NCI-H748 (cell line): ENCODE results near the gene ADGRV1.
"Not testable (repeated sequence)": the region's sequence is repeated elsewhere in the genome, so short reads cannot be mapped to it uniquely, and the experiment has no call there.

Experiments used
- DNase-seq: peaks from one replicate; lab custom pipeline; 2025; ENCODE audit not compliant: unreplicated experiment; lab: John Stamatoyannopoulos, UW

The ADGRV1 gene

GRCh38 chr5:91049112-91049511, 490.5 kb downstream of the ADGRV1 start:
- DNase-seq = no peak

DNA sequence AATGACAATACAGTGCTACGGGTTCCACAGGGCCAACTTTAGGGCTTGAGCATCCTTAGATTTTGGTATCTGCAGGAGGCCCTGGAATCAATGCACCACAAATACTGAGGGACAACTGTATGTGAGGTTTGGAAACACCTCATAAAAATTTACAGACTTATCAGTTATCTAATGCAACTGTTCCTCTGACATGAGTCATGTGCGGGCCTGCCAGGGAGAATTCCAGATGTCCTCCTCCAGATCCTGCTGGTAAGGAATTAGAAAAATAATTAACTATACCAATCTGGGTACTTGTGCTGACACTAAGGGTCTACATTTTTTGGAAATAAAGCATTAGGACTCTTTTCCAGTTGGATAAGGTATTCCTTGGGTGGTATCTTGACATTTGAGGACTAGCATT, 491.2 kb downstream of the ADGRV1 start:
- DNase-seq = no peak

DNA sequence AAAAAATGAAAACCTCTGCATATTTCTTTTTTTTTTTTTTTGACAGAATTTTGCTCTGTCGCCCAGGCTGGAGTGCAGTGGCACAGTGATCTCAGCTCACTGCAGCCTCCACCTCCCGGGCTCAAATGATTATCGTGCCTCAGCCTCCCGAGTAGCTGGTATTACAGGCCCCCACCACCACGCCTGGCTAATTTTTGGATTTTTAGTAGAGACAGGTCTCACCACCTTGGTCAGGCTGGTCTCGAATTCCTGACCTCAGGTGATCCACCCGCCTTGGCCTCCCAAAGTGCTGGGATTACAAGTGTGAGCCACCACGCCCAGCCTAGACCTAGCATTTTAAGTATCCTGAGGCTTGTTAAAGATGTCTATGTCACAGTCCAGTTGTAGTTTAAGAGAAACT, 493.8 kb downstream of the ADGRV1 start:
- DNase-seq = not testable (repeated sequence)

- no peak for DNase-seq
These were observed 494.6 kb downstream of the ADGRV1 start for GRCh38 chr5:91052977-91053740.

DNA sequence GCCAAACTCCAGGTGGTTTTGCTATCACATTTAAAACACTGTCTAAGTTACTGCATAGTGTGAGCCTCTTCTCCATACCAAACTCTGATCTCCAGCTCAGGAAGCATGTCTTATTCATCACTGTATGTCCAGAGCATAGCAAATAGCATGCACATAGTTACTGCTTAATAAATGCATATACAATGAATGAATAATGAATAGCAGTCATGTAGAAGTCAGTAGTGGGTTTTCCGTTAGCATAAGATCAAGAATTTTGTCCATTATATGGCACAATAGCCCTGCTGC, 495.1 kb downstream of the ADGRV1 start:
- DNase-seq = no peak

- no peak for DNase-seq
These were observed 499.6 kb downstream of the ADGRV1 start for GRCh38 chr5:91058155-91058554.

DNA sequence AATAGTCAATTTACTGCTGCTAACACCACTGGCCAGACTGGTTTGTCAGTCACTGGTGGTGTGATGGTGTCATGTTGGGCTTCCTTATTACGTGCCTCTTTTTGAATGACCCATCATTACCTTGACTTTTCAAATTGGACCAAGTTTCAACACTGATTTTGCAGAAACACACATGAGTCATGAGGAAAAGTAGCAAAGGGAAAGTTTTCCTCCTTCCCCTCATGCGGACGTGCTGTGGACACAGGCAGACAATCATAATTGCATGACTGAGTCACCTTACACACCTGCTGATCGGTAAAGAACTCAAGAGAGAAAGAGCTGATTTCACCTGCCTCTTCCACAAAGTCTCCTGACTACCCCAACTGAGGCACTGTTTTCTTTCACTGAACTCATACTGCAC, 500.0 kb downstream of the ADGRV1 start:
- peak; percentile 15 for DNase-seq

DNA sequence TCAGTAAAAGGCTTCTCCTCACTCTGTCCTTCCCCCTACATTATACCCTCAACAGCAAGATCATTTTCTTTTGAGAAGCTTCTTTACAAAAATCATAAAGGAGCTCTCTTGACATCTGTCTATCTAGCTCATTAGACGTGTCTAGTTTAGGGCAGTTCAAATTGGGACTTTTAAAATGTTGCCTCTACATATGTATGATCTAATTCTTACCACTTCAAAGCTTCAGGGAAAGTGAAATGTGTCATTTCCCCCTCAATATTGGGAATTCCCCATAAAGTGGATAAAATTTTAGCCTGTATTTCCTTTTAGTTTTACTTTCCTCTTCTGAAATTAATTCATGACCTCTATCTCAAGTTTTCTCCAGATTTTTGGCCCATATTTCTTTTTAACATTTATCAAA, 500.8 kb downstream of the ADGRV1 start:
- no peak for DNase-seq

DNA sequence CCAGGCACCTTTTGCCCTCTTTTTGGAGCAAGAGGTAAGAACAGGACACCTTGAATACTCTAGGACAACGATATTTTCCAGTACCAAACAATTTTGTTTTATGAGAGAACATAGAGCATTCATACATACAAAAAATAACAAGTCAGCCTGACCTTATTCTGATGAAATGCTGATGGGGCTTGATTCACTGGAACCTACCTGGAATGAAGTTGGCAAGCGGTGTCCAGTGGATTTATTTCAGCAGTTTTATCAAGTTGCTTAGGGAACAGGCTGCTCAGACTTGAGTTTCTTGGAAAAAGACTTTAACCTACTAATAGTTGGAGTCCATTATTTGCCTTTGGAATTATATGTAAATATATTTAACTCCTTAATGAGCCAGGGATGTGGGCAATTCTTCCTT, 502.5 kb downstream of the ADGRV1 start:
- no peak for DNase-seq

GRCh38 chr5:91061946-91062562, 503.5 kb downstream of the ADGRV1 start:
- DNase-seq = no peak

DNA sequence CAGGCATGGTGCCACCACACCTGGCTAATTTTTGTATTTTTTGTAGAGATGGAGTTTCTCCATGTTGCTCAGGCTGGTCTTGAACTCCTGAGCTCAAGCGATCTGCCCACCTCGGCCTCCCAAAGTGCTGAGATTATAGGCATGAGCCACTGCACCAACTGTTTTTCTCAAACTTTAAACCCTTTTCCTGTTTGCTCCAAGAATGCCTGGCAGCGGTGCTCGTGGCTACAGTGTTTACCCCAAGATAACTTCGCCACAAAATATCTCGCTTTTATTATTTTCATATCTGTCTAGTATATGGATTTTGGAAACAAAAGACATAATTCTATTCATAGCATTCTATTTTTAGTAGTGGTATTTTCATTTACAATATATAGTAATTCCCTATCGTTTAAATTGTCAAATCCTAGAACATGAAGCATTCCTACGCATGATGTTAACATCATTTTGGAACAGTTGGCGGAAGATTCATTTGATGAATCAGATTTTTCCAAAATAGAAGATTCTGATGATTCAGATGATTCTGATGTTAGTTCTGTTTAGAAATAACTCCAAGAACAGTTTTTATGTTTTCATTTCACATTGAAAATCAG, 504.6 kb downstream of the ADGRV1 start:
- DNase-seq = not testable (repeated sequence)

GRCh38 chr5:91065496-91065895, 506.9 kb downstream of the ADGRV1 start:
- no peak for DNase-seq

DNA sequence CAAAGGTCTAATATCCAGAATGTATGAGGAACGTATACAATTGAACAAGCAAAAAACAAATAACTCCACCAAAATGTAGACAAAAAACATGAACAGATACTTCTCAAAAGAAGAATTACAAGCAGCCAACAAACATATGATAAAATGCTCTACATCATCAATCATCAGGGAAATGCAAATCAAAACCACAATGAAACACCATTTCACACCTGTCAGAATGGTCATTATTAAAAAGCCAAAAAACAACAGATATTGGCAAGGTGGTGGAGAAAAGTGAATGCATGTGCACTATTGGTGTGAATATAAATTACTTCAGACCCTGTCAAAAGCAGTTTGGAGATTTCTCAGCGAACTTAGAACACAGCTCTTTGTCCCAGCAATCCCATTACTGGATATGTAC, 510.8 kb downstream of the ADGRV1 start:
- no peak for DNase-seq

DNA sequence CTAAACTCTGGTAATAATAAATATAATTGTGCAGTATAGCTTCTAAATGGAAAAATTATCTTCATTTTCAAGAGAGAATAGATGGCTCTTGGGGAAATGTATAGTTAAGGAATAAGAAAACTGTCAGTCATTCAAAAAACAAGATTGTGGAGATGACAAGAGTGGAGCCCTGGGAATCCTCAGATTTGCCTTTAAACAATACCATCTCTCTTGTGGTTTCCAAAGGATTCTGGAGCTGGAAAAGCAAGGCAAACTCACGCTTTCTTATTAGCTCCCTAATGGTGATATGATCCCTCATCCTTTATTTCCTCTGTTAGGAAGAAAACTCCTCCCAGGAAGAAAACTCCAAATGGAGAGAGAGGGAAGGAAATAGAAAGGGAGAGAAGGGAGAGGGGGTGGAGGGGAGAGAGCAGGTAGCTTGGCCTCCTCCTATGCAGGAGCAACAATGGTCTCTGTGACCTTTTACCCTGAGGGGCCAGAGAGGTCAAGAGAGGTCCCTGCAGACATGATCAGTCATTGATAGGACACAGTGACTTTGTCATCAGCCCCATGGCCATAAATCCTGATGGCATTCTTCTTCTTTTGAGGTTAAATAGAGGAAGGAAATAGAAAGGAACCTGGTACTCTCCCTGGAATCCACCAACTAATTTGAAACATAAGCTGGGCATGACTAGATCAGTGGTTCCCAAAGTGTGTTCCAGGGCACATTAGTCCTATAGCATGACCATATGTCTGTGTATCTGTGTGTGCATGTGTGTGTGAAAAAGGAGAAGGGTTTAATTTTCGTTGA, 512.4 kb downstream of the ADGRV1 start:
- no peak for DNase-seq

DNA sequence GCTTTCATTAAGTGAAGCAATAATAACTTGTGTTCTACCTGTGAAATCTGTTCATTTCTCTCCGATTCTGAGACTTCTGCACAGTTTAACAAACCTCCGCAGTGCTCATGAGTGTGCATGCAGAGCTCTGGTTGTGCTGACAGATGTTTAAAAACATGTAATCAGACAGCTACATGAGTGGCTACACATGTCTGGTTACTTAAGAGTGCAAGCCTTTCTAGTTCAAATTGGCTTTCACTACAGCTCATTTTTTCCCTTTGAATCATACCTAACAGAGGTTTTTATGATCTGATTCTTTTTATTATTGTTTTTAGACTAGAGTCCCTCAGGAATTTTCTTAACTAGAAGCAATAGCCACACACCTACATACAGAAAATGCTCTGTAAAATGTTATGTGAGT, 514.3 kb downstream of the ADGRV1 start:
- DNase-seq = no peak

- no peak for DNase-seq
These were observed 516.0 kb downstream of the ADGRV1 start for GRCh38 chr5:91074615-91075014.

DNA sequence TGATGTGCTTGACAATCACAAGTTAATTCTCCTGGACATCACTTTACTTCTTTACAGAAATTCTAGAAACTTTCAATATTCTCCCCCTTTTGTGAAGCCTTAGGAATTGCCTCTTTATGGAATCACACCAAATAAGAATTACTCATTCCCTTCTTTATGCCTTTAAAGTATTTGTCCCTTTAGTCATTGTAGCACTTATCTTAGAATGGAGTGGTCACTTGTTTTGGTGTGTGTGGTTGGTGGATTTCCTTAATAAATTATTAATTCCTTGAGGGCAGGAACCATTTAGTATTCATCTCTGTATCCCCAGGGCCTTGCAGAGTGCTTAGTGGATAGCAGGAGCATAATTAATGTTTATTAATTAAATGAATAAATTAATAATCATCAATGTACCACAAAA, 517.5 kb downstream of the ADGRV1 start:
- DNase-seq = no peak

DNA sequence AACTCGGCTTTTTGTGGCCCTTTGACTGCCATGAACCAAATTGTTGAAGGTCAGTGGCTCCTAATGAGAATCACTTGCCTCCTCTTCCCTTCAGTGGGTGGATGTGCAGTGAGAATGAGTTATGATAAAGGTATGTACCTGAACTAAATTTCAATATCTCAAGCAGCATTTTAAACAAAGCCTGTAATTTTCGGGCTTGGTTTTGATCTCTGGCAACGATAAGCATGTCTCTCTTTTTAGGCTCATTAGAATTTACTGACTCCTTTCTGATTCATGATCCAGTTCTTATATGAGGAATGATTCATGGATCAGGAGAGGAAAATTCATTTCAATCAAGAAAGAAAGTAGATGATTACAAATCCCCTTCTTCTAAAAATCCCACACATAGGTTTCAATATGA, 519.0 kb downstream of the ADGRV1 start:
- no peak for DNase-seq

DNA sequence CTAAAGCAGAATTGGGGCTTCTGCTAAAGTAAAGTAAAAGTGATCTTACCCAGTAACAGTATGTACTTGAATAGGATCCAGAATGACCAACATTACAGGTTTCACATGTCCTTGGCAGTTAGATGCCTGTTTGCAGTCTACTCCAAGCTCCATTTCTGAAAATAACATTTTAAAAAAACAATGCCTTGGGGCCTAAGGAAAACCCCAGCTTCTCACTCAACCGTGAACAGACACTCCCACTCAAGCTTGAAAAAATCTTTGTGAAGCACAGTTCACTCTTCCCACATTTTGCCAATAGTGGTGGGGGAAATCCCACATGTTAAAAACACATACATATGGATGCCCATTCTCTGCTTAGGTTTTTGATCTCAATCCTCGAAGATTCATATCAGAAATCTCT, 520.4 kb downstream of the ADGRV1 start:
- DNase-seq = no peak

GRCh38 chr5:91089758-91090157, 531.2 kb downstream of the ADGRV1 start:
- DNase-seq = no peak

DNA sequence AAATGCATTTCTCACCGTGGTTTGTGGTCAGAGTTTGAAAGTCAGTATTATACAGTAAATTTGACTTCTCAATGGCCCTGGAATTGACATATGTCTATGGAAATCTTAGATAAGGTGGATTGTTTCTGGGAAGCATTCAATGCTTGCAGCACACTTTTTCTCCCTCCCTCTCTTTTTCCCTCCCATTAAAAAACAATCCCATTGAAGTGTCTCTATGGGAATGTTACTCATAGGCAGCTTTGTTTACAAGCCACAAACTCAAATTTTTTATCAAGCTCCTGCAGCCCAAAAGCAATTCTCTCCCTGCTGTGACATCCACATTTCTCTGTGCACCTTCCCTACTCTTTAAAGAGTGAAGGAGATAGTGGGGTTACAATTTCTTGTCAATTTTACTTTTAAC, 532.4 kb downstream of the ADGRV1 start:
- DNase-seq = no peak
